ENCODE data around the gene PANK1.

The PANK1 gene

DNA sequence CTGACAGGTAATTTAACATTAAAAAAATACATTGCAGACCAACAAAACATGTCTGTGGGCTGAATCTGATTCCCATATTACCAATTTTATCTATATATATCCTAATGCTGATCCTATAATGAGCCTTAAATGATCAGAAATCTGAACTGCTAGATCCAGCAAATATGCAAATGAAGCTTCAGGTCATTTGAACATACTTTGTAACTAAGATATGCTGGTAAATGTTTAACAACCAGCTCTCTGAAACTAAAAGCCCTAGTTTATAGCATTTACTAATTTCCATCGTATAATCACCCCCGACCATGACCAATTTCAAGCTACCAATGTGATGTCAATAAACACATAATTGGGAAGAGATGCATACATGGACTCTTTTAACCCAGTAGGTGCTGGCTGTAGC lies 42.1 kb downstream of the PANK1 start:
- TF ChIP-seq CREB1 (IDR thresholded peaks at IDR 0.05; ENCODE audit: low read depth), result no peak
- TF ChIP-seq REST (IDR thresholded peaks at IDR 0.05; ENCODE audit: low read depth), result no peak
- no peak for TF ChIP-seq YY1 (IDR thresholded peaks at IDR 0.05; ENCODE audit: low read depth)
- no peak for TF ChIP-seq FOXM1 (IDR thresholded peaks at IDR 0.05; ENCODE audit: borderline replicate concordance, low read depth)
- no peak for TF ChIP-seq CEBPB (IDR thresholded peaks at IDR 0.05)
- no peak for TF ChIP-seq TEAD4 (IDR thresholded peaks at IDR 0.05)
- TF ChIP-seq NFIC (IDR thresholded peaks at IDR 0.05), result no peak
- no peak for TF ChIP-seq RAD21 (IDR thresholded peaks at IDR 0.05; ENCODE audit: low read depth)
- TF ChIP-seq TAF1 (IDR thresholded peaks at IDR 0.05; ENCODE audit: low read depth), result no peak
- no peak for TF ChIP-seq MAX (IDR thresholded peaks at IDR 0.05)
- TF ChIP-seq EP300 (IDR thresholded peaks at IDR 0.05; ENCODE audit: borderline replicate concordance), result no peak
- no peak for TF ChIP-seq EGR1 (IDR thresholded peaks at IDR 0.05)
- no peak for TF ChIP-seq TCF12 (IDR thresholded peaks at IDR 0.05; ENCODE audit: low read depth)
- no peak for TF ChIP-seq ZBTB7A (IDR thresholded peaks at IDR 0.05; ENCODE audit: low read depth)
- TF ChIP-seq, protein P1, sequence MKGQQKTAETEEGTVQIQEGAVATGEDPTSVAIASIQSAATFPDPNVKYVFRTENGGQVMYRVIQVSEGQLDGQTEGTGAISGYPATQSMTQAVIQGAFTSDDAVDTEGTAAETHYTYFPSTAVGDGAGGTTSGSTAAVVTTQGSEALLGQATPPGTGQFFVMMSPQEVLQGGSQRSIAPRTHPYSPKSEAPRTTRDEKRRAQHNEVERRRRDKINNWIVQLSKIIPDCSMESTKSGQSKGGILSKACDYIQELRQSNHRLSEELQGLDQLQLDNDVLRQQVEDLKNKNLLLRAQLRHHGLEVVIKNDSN (IDR thresholded peaks at IDR 0.05), result no peak

DNA sequence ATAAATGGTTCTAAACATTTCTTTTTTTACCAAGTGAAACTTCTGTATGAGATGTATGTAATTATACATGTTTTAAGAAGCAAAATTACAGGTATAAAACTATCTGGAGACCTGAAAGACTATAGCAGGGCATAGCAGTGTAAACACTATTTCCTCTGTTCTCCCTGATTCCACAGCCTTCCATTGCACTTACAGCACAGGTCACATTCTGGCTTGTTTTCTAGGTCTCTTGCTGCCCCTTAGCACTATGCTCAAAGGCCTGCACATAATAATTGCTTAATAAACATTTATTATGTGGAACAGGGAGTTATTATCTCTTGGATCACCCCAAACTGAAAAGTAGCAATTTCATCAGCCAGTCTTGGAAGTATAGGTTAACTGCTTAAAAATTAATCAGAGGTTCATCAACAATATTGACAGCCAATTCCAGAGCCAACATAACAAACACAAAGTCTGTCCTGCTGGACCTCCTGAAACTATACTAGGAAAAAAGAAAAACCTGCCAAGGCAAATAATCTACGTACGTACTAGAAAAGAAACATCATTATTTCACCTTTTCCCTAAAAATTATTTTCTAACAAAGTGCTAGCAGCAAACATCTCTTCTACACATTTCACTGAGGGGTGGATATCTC lies 43.2 kb downstream of the PANK1 start:
- TF ChIP-seq CREB1 (IDR thresholded peaks at IDR 0.05; ENCODE audit: low read depth) (no peak), TAF1 (IDR thresholded peaks at IDR 0.05; ENCODE audit: low read depth) (no peak), REST (IDR thresholded peaks at IDR 0.05; ENCODE audit: low read depth) (no peak), CEBPB (IDR thresholded peaks at IDR 0.05) (no peak), NFIC (IDR thresholded peaks at IDR 0.05) (no peak), MAX (IDR thresholded peaks at IDR 0.05) (no peak), ZBTB7A (IDR thresholded peaks at IDR 0.05; ENCODE audit: low read depth) (no peak), FOXM1 (IDR thresholded peaks at IDR 0.05; ENCODE audit: borderline replicate concordance, low read depth) (no peak), YY1 (IDR thresholded peaks at IDR 0.05; ENCODE audit: low read depth) (no peak), TEAD4 (IDR thresholded peaks at IDR 0.05) (no peak), EP300 (IDR thresholded peaks at IDR 0.05; ENCODE audit: borderline replicate concordance) (no peak), EGR1 (IDR thresholded peaks at IDR 0.05) (no peak), RAD21 (IDR thresholded peaks at IDR 0.05; ENCODE audit: low read depth) (no peak), TCF12 (IDR thresholded peaks at IDR 0.05; ENCODE audit: low read depth) (no peak)
- TF ChIP-seq, protein P1 (IDR thresholded peaks at IDR 0.05), result no peak

DNA sequence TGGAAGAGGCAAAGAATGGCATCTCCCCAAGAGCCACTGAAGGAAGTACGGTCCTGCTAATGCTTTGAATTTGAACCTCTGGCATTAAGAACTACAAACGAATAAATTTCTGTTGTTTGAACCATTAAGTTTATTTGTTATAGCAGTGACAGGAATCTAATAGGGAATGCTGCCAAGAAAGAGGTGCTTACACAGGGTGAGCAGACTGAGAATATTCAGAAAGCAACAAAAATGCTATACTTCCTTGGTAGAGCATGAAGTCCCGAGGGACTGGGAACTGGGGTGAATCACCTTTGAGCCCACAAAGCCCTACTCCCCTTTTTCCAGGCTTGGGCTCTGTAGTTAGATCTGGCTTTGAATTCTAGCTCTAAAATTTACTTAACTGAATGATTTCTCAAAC lies 45.0 kb downstream of the PANK1 start:
- TF ChIP-seq YY1 (IDR thresholded peaks at IDR 0.05; ENCODE audit: low read depth) (no peak), NFIC (IDR thresholded peaks at IDR 0.05) (no peak), EGR1 (IDR thresholded peaks at IDR 0.05) (no peak), TAF1 (IDR thresholded peaks at IDR 0.05; ENCODE audit: low read depth) (no peak), CEBPB (IDR thresholded peaks at IDR 0.05) (no peak), MAX (IDR thresholded peaks at IDR 0.05) (no peak), FOXM1 (IDR thresholded peaks at IDR 0.05; ENCODE audit: borderline replicate concordance, low read depth) (no peak), TCF12 (IDR thresholded peaks at IDR 0.05; ENCODE audit: low read depth) (no peak), EP300 (IDR thresholded peaks at IDR 0.05; ENCODE audit: borderline replicate concordance) (no peak), ZBTB7A (IDR thresholded peaks at IDR 0.05; ENCODE audit: low read depth) (no peak), REST (IDR thresholded peaks at IDR 0.05; ENCODE audit: low read depth) (no peak), TEAD4 (IDR thresholded peaks at IDR 0.05) (no peak), CREB1 (IDR thresholded peaks at IDR 0.05; ENCODE audit: low read depth) (no peak), RAD21 (IDR thresholded peaks at IDR 0.05; ENCODE audit: low read depth) (no peak)
- TF ChIP-seq, protein P1 (IDR thresholded peaks at IDR 0.05), result no peak
